GM23338 (cell line): Measurements from ENCODE around the gene RBPJ. TPM values are rescaled to one million over a fixed set of nuclear protein-coding genes. Genes with fewer than 3 reads are reported as not detected.

Experiments
- ATAC-seq: fragments of 200-7000 bp; cut with Tn5 transposase; 3 replicates; pipeline ENCODE4 v1.9.1; 2020
- DNase-seq: peaks from one replicate; pipeline ENCODE4 v3.0.0-alpha.2; 2015; ENCODE audit warnings: low spot score
- H2AFZ ChIP-seq: fragments of 200-600 bp; sonication (generic); 2 replicates; pipeline ENCODE4 v1.8.0; 2016; ENCODE audit warnings: antibody characterized with exemption, mild to moderate bottlenecking, moderate library complexity
- H3F3A ChIP-seq: fragments of 200-600 bp; sonication (generic); replicated peaks from 2 replicates; pipeline ENCODE4 v1.8.0; 2017; ENCODE audit warnings: antibody characterized with exemption, mixed run types, low read depth
- H3K27ac ChIP-seq: fragments of 200-600 bp; sonication (generic); 2 replicates; pipeline ENCODE4 v1.6.1; 2016; ENCODE audit warnings: low read depth
- H3K27me3 ChIP-seq: fragments of 200-600 bp; sonication (generic); 2 replicates; pipeline ENCODE4 v1.8.0; 2016; ENCODE audit warnings: mild to moderate bottlenecking, mixed run types, moderate library complexity; ENCODE audit not compliant: insufficient read depth
- H3K36me3 ChIP-seq: fragments of 200-600 bp; sonication (generic); 2 replicates; pipeline ENCODE4 v1.8.0; 2016; ENCODE audit warnings: mild to moderate bottlenecking; ENCODE audit not compliant: insufficient read depth
- H3K4me1 ChIP-seq: fragments of 200-600 bp; sonication (generic); 2 replicates; pipeline ENCODE4 v1.8.0; 2016; ENCODE audit warnings: mild to moderate bottlenecking, moderate library complexity; ENCODE audit not compliant: insufficient read depth
- H3K4me2 ChIP-seq: fragments of 200-600 bp; sonication (generic); 2 replicates; pipeline ENCODE4 v1.7.1; 2017; ENCODE audit warnings: mixed run types
- H3K4me3 ChIP-seq: fragments of 200-600 bp; sonication (generic); 2 replicates; pipeline ENCODE4 v1.6.1; 2016; ENCODE audit warnings: mixed run types
- H3K79me2 ChIP-seq: fragments of 200-600 bp; sonication (generic); replicated peaks from 2 replicates; pipeline ENCODE4 v1.8.0; 2017; ENCODE audit warnings: mild to moderate bottlenecking; ENCODE audit not compliant: insufficient read depth
- H3K9me2 ChIP-seq: fragments of 200-600 bp; sonication (generic); 2 replicates; pipeline ENCODE4 v1.8.0; 2017; ENCODE audit not compliant: insufficient read depth
- H4K20me1 ChIP-seq: fragments of 200-600 bp; sonication (generic); replicated peaks from 2 replicates; pipeline ENCODE4 v1.8.0; 2017; ENCODE audit warnings: mild to moderate bottlenecking; ENCODE audit not compliant: insufficient read depth
- H3K27ac Mint-ChIP-seq: 2 replicates; pipeline ENCODE4 v1.8.0; 2020; ENCODE audit warnings: inconsistent platforms, mild to moderate bottlenecking, moderate library complexity, mixed read lengths
- H3K27me3 Mint-ChIP-seq: 3 replicates; pipeline ENCODE4 v1.8.0; 2022; ENCODE audit warnings: low read depth, mild to moderate bottlenecking, moderate library complexity, mixed read lengths, inconsistent platforms; ENCODE audit not compliant: insufficient read depth, poor library complexity
- H3K36me3 Mint-ChIP-seq: 3 replicates; pipeline ENCODE4 v1.8.0; 2021; ENCODE audit warnings: low read depth, mild to moderate bottlenecking, inconsistent platforms, moderate library complexity, mixed read lengths
- H3K4me1 Mint-ChIP-seq: 3 replicates; pipeline ENCODE4 v1.8.0; 2020; ENCODE audit warnings: mild to moderate bottlenecking, inconsistent platforms, mixed read lengths
- H3K4me3 Mint-ChIP-seq: 3 replicates; pipeline ENCODE4 v1.8.0; 2021; ENCODE audit warnings: moderate library complexity, mild to moderate bottlenecking, inconsistent platforms, mixed read lengths
- H3K9me3 Mint-ChIP-seq: 3 replicates; pipeline ENCODE4 v1.8.0; 2020; ENCODE audit warnings: moderate library complexity, mild to moderate bottlenecking, inconsistent platforms, mixed read lengths
- ETS1 ChIP-seq: IDR thresholded peaks from 2 replicates; pipeline ENCODE4 v1.6.1; 2016; ENCODE audit warnings: antibody characterized with exemption
- EZH2 ChIP-seq: fragments of 200-600 bp; sonication (generic); IDR thresholded peaks from one replicate; pipeline ENCODE4 v1.8.0; 2017; ENCODE audit warnings: antibody characterized with exemption, mild to moderate bottlenecking, low read depth; ENCODE audit not compliant: unreplicated experiment
- EZH2phosphoT487 ChIP-seq: fragments of 200-600 bp; sonication (generic); IDR thresholded peaks from one replicate; pipeline ENCODE4 v1.8.1; 2018; ENCODE audit warnings: antibody characterized with exemption; ENCODE audit not compliant: unreplicated experiment
- JUNB ChIP-seq: IDR thresholded peaks from one replicate; pipeline ENCODE4 v1.6.1; 2016; ENCODE audit warnings: antibody characterized with exemption; ENCODE audit not compliant: unreplicated experiment
- POLR2AphosphoS5 ChIP-seq: IDR thresholded peaks from 2 replicates; pipeline ENCODE4 v1.6.1; 2016; ENCODE audit warnings: antibody characterized with exemption, low read depth
- REST ChIP-seq: IDR thresholded peaks from one replicate; pipeline ENCODE4 v1.6.1; 2018; ENCODE audit warnings: antibody characterized with exemption; ENCODE audit not compliant: unreplicated experiment
- STAT1 ChIP-seq: IDR thresholded peaks from one replicate; pipeline ENCODE4 v1.6.1; 2016; ENCODE audit warnings: antibody characterized with exemption; ENCODE audit not compliant: unreplicated experiment
- ZNF331 ChIP-seq: fragments of 250-450 bp; sonication (Bioruptor Pico); IDR thresholded peaks from 2 replicates; pipeline ENCODE4 v1.5.0; 2020; ENCODE audit warnings: low read depth, mild to moderate bottlenecking, moderate library complexity
- ZNF462 ChIP-seq: fragments of 250-450 bp; sonication (Bioruptor Pico); IDR thresholded peaks from 2 replicates; pipeline ENCODE4 v1.5.0; 2020; ENCODE audit warnings: mild to moderate bottlenecking, moderate library complexity
- polyA plus RNA-seq: library from polyadenylated mRNA; unstranded; fragments of >200 nt; fragmentation: Nextera tagmentation; extraction: Ambion mirVana; gene quantifications from 2 replicates; pipeline ENCODE4 v1.2.1, GENCODE V29; 2016
- total RNA-seq: library from RNA; depleted of rRNA; stranded (reverse); fragments of >200 nt; shearing (Covaris generic); gene quantifications from 2 replicates; pipeline ENCODE4 v1.2.3, GENCODE V29; 2014

RBPJ gene
- total and polyA plus RNA-seq, 2 experiments from 2014 or later: 212 to 457 TPM

DNA sequence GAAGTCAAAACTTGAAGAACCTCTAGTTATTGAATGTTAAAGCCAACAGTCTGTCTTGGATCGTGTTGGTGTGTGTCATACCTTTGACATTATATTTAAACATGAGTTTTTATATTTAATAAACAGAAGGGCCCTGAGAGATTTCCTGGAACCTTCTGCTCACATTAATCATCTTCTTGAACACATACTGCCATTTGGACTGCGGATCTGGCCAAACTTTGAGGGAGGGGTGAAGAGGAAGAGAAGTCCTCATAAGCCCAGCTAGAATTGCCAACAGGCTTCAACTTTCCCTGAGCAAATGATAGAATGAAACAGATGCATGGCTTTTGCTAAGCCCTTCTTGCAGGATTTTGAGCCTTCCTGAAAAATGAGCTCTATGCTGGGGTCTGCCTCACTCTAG lies 142.1 kb downstream of the RBPJ start (continued):
- TF ChIP-seq REST: no peak

- no peak for DNase-seq
- H3K27me3 ChIP-seq: no peaks in the 10 kb centered on the region
- no peaks in the 10 kb centered on the region for H3K36me3 ChIP-seq
- Mint-ChIP-seq H3K4me1 (peaks cover 3% of the 10 kb centered on the region; the same call in 2 of the 3 replicates), H3K4me3 (no peak overlapping the region), H3K27me3 (peaks cover 5% of the 10 kb centered on the region), H3K36me3 (no peaks in the 10 kb centered on the region), H3K27ac (no peak overlapping the region), H3K9me3 (peaks cover 8% of the 10 kb centered on the region; the same call in 1 of the 3 replicates)
- no peaks in the 10 kb centered on the region for H3F3A ChIP-seq
- H3K9me2 ChIP-seq: 0 out of 2 replicates have a peak, but pooled peaks cover 3% of the 10 kb centered on the region
- H4K20me1 ChIP-seq: no peaks in the 10 kb centered on the region
- no peak for ATAC-seq
- H3K27ac ChIP-seq: no peak overlapping the region
- no peak overlapping the region for H3K4me3 ChIP-seq
- peaks cover 3% of the 10 kb centered on the region for H3K4me1 ChIP-seq
- TF ChIP-seq ZNF331: no peak
- no peak for TF ChIP-seq JUNB
- no peak for TF ChIP-seq EZH2phosphoT487
- no peak for TF ChIP-seq POLR2AphosphoS5
- no peak for TF ChIP-seq EZH2
- TF ChIP-seq STAT1: no peak
- no peak for TF ChIP-seq ETS1
- TF ChIP-seq ZNF462 (CRISPR knock-in tag): no peak
- H3K4me2 ChIP-seq: no peak overlapping the region
- no peaks in the 10 kb centered on the region for H3K79me2 ChIP-seq
- H2AFZ ChIP-seq: no peak overlapping the region
Measured at GRCh38 chr4:26463386-26463785, 142.6 kb downstream of the RBPJ start.
